CD4-positive, alpha-beta T cell (primary cell): Measurements from ENCODE around the gene DHX8. TPM values are rescaled to one million over a fixed set of nuclear protein-coding genes. Genes with fewer than 3 reads are reported as not detected.

Experiments
- ATAC-seq: fragments of 200-7000 bp; cut with Tn5 transposase; one replicate; pipeline ENCODE4 v1.10.0; 2022; ENCODE audit warnings: mild to moderate bottlenecking; ENCODE audit not compliant: poor library complexity
- CTCF ChIA-PET: fragments of 350-600 bp; sonication (Branson Sonifier 250); formaldehyde crosslinking; loops from one replicate; lab custom pipeline; 2021; ENCODE audit warnings: antibody characterized with exemption, inconsistent platforms; lab: Charles Lee
- POLR2A ChIA-PET: fragments of 350-600 bp; sonication (Branson Sonifier 250); formaldehyde crosslinking; loops from one replicate; lab custom pipeline; 2021; ENCODE audit warnings: antibody characterized with exemption, inconsistent platforms; lab: Charles Lee
- DNase-seq, 14 experiments: peaks; one replicate each; pipeline ENCODE4 v3.0.0-alpha.2; 2013 to 2020; ENCODE audit warnings: mixed read lengths in 2 of 14
- H3K27ac ChIP-seq, 2 donors: one replicate each; pipeline versions ENCODE4 v1.5.1 to v1.7.0; 2013; ENCODE audit warnings: low read length in 2 of 2, low read depth in 1 of 2, mild to moderate bottlenecking in 1 of 2
- H3K27me3 ChIP-seq, 2 experiments: 1 replicate in 1 of 2; 2 replicates in 1 of 2; pipeline versions ENCODE4 v1.6.1 to v1.7.0; 2013; ENCODE audit warnings: low read length in 2 of 2, control low read depth in 1 of 2, mild to moderate bottlenecking in 1 of 2, moderate library complexity in 1 of 2; ENCODE audit not compliant: insufficient read depth in 2 of 2, control insufficient read depth in 1 of 2
- H3K36me3 ChIP-seq: one replicate; pipeline ENCODE4 v1.6.1; 2013; ENCODE audit warnings: low read length, control low read depth; ENCODE audit not compliant: insufficient read depth
- H3K4me1 ChIP-seq: one replicate; pipeline ENCODE4 v1.6.1; 2013; ENCODE audit warnings: low read length, control low read depth; ENCODE audit not compliant: insufficient read depth
- H3K4me3 ChIP-seq: one replicate; pipeline ENCODE4 v1.5.1; 2013; ENCODE audit warnings: mild to moderate bottlenecking, low read length, moderate library complexity
- H3K9me3 ChIP-seq, 2 experiments: 1 replicate in 1 of 2; 2 replicates in 1 of 2; pipeline versions ENCODE4 v1.6.1 to v1.7.0; 2013; ENCODE audit warnings: low read length in 2 of 2, mild to moderate bottlenecking in 2 of 2, control low read depth in 1 of 2, moderate library complexity in 1 of 2; ENCODE audit not compliant: control insufficient read depth in 1 of 2, insufficient read depth in 1 of 2
- H3K27ac Mint-ChIP-seq: one replicate; pipeline ENCODE4 v1.8.0; 2020; ENCODE audit warnings: mixed read lengths
- H3K27me3 Mint-ChIP-seq: one replicate; pipeline ENCODE4 v1.8.0; 2021; ENCODE audit warnings: mixed read lengths
- H3K36me3 Mint-ChIP-seq: one replicate; pipeline ENCODE4 v1.8.0; 2021; ENCODE audit warnings: low read depth, mixed read lengths
- H3K4me1 Mint-ChIP-seq: one replicate; pipeline ENCODE4 v1.8.0; 2021; ENCODE audit warnings: low read depth, mixed read lengths
- H3K4me3 Mint-ChIP-seq: one replicate; pipeline ENCODE4 v1.8.0; 2020; ENCODE audit warnings: mild to moderate bottlenecking, mixed read lengths
- H3K9me3 Mint-ChIP-seq: one replicate; pipeline ENCODE4 v1.8.0; 2020; ENCODE audit warnings: mixed read lengths
- CTCF ChIP-seq: fragments of 200-600 bp; IDR thresholded peaks from one replicate; pipeline ENCODE4 v1.8.0; 2022; ENCODE audit warnings: antibody characterized with exemption, mild to moderate bottlenecking
- intact Hi-C, 2 experiments: fragments of 100-400 bp; cut with DNase I in 1 of 2; cut with micrococcal nuclease in 1 of 2; formaldehyde crosslinking; loops; one replicate each; pipeline versions ENCODE4 v1.15.1 to v1.9.0; 2023 to 2025; cut with DNase I, micrococcal nuclease
- total RNA-seq, 174 experiments: library from RNA in 2 of 174; stranded (reverse) in 2 of 174; gene quantifications; one replicate each; pipeline ENCODE4 v1.2.3 and lab custom pipeline; 2021 to 2026

Gene DHX8
- total RNA-seq, 2 experiments from 2014 or later: 88.8 to 106 TPM

- TF ChIP-seq CTCF: no peak
- Mint-ChIP-seq H3K27ac (no peak overlapping the region), H3K9me3 (no peaks in the 10 kb centered on the region), H3K4me1 (no peaks in the 10 kb centered on the region), H3K36me3 (peaks cover 69% of the 10 kb centered on the region), H3K27me3 (no peaks in the 10 kb centered on the region), H3K4me3 (no peak overlapping the region)
- CTCF ChIA-PET: no interaction called here
- no peaks in the 10 kb centered on the region for H3K4me1 ChIP-seq
- POLR2A ChIA-PET: no interaction called here
- H3K27me3 ChIP-seq: no peaks in the 10 kb centered on the region
- no peak for ATAC-seq
- no peak overlapping the region for H3K4me3 ChIP-seq
- peaks cover 75% of the 10 kb centered on the region for H3K36me3 ChIP-seq
- no peak for DNase-seq
- no peaks in the 10 kb centered on the region for H3K9me3 ChIP-seq
- H3K27ac ChIP-seq: no peak overlapping the region
- intact Hi-C loops: no loop called here
Measured at GRCh38 chr17:43524945-43525575, 41.3 kb downstream of the DHX8 start.

- H3K9me3 Mint-ChIP-seq: no peaks in the 10 kb centered on the region
- H3K36me3 ChIP-seq: peaks cover 55% of the 10 kb centered on the region
Measured at GRCh38 chr17:43526886-43527648, 43.3 kb downstream of the DHX8 start.

GRCh38 chr17:43528319-43528987, 44.7 kb downstream of the DHX8 start:
- CTCF ChIA-PET: no interaction called here
- peaks cover 46% of the 10 kb centered on the region for H3K36me3 ChIP-seq
- H3K36me3 Mint-ChIP-seq: peaks cover 37% of the 10 kb centered on the region

More at GRCh38 chr17:43526886-43527648, 43.3 kb downstream of the DHX8 start:
- no peak for ATAC-seq
- no peak for DNase-seq
- Histone ChIP-seq H3K9me3 (no peaks in the 10 kb centered on the region), H3K27ac (no peak overlapping the region), H3K27me3 (no peaks in the 10 kb centered on the region), H3K4me1 (no peaks in the 10 kb centered on the region), H3K4me3 (no peak overlapping the region)
- Mint-ChIP-seq H3K27ac (no peak overlapping the region), H3K36me3 (peaks cover 49% of the 10 kb centered on the region), H3K27me3 (no peaks in the 10 kb centered on the region), H3K4me3 (no peak overlapping the region), H3K4me1 (no peaks in the 10 kb centered on the region)
- POLR2A ChIA-PET: no interaction called here
- CTCF ChIA-PET: no interaction called here
- intact Hi-C loops: no loop called here
- TF ChIP-seq CTCF: no peak

More at GRCh38 chr17:43528319-43528987, 44.7 kb downstream of the DHX8 start:
- no peak for ATAC-seq
- H3K4me1 ChIP-seq: no peaks in the 10 kb centered on the region
- intact Hi-C loops: no loop called here
- no peaks in the 10 kb centered on the region for H3K9me3 ChIP-seq
- POLR2A ChIA-PET: no interaction called here
- no peak overlapping the region for H3K27ac ChIP-seq
- H3K27me3 Mint-ChIP-seq: no peaks in the 10 kb centered on the region
- no peak overlapping the region for H3K27ac Mint-ChIP-seq
- no peaks in the 10 kb centered on the region for H3K9me3 Mint-ChIP-seq
- DNase-seq: no peak
- no peak for TF ChIP-seq CTCF
- no peak overlapping the region for H3K4me3 Mint-ChIP-seq
- H3K27me3 ChIP-seq: no peaks in the 10 kb centered on the region
- H3K4me1 Mint-ChIP-seq: no peaks in the 10 kb centered on the region
- no peak overlapping the region for H3K4me3 ChIP-seq
